MCF 10A (cell line): ENCODE data around the gene TPBGL. TPM values are rescaled to one million over a fixed set of nuclear protein-coding genes. Genes with fewer than 3 reads are reported as not detected.

ENCODE experiments used
- BruUV-seq: library from RNA; stranded (reverse); fragments of 400-500 nt; replicated peaks from 2 replicates; lab custom pipeline; 2021; lab: Mats Ljungman, UMichigan
- CTCF ChIA-PET: fragments of 300-600 bp; sonication (Branson Sonifier 250); formaldehyde crosslinking; extraction: SDS; loops from one replicate; lab custom pipeline; 2021; ENCODE audit warnings: antibody characterized with exemption, inconsistent platforms; lab: Yijun Ruan, JAX
- POLR2A ChIA-PET: fragments of 300-600, 350-650 bp; sonication (Branson Sonifier 250); formaldehyde crosslinking; extraction: SDS; loops from one replicate; lab custom pipeline; 2020; ENCODE audit warnings: antibody characterized with exemption, inconsistent platforms; lab: Yijun Ruan, JAX
- DNase-seq: peaks from one replicate; pipeline ENCODE4 v3.0.0-alpha.2; 2018; ENCODE audit not compliant: unreplicated experiment
- H3K27ac Mint-ChIP-seq: one replicate; pipeline ENCODE4 v1.8.0; 2022; ENCODE audit warnings: mild to moderate bottlenecking, low read depth, mixed read lengths; ENCODE audit not compliant: unreplicated experiment
- H3K27me3 Mint-ChIP-seq: one replicate; pipeline ENCODE4 v1.8.0; 2022; ENCODE audit warnings: mixed read lengths; ENCODE audit not compliant: insufficient read depth, unreplicated experiment
- H3K36me3 Mint-ChIP-seq: one replicate; pipeline ENCODE4 v1.8.0; 2022; ENCODE audit warnings: mild to moderate bottlenecking, moderate library complexity, mixed read lengths; ENCODE audit not compliant: insufficient read depth, unreplicated experiment
- H3K4me1 Mint-ChIP-seq: one replicate; pipeline ENCODE4 v1.8.0; 2022; ENCODE audit warnings: mixed read lengths; ENCODE audit not compliant: insufficient read depth, unreplicated experiment
- H3K4me3 Mint-ChIP-seq: one replicate; pipeline ENCODE4 v1.8.0; 2022; ENCODE audit warnings: mild to moderate bottlenecking, moderate library complexity, mixed read lengths; ENCODE audit not compliant: unreplicated experiment
- H3K9me3 Mint-ChIP-seq: one replicate; pipeline ENCODE4 v1.8.0; 2022; ENCODE audit warnings: mixed read lengths; ENCODE audit not compliant: unreplicated experiment
- CTCF ChIP-seq: fragments of 200-600 bp; IDR thresholded peaks from one replicate; pipeline ENCODE4 v1.8.0; 2022; ENCODE audit warnings: antibody characterized with exemption, mild to moderate bottlenecking; ENCODE audit not compliant: unreplicated experiment
- intact Hi-C: fragments of 100-400 bp; cut with micrococcal nuclease; formaldehyde crosslinking; loops from 2 replicates; pipeline ENCODE4 v1.14.1; 2022
- total RNA-seq: library from RNA; stranded (reverse); gene quantifications from 2 replicates; pipeline ENCODE4 v1.2.3, GENCODE V29; 2022

TPBGL gene
- total RNA-seq, 1 experiment from 2014 or later = not detected

- H3K9me3 Mint-ChIP-seq = no peaks in the 10 kb centered on the region
- peaks cover 44% of the 10 kb centered on the region for H3K27me3 Mint-ChIP-seq
- no peaks in the 10 kb centered on the region for H3K4me1 Mint-ChIP-seq
- DNase-seq = peak; percentile 36
- peak overlapping the region; percentile 66 for H3K4me3 Mint-ChIP-seq
- no TSS peak for BruUV-seq
- ChIA-PET POLR2A (interaction anchor here (1.0 kb wide), 1 partner anchor 99 kb away, joined by 4 read pairs; no protein-coding TSS in a partner anchor), CTCF (interaction anchor here (0.6 to 12.5 kb wide), 7 partner anchors 7 to 788 kb away, joined by 3 to 251 read pairs (median 4); no protein-coding TSS in a partner anchor)
- intact Hi-C loops = no loop called here
- no peak overlapping the region for H3K27ac Mint-ChIP-seq
- TF ChIP-seq CTCF = peak; percentile 70
- H3K36me3 Mint-ChIP-seq = no peaks in the 10 kb centered on the region
These were observed 697 bp downstream of the TPBGL start for GRCh38 chr11:75241036-75241905.

GRCh38 chr11:75241906-75242644 lies 1.5 kb downstream of the TPBGL start:
- H3K9me3 Mint-ChIP-seq = no peaks in the 10 kb centered on the region
- H3K27ac Mint-ChIP-seq = no peak overlapping the region
- ChIA-PET POLR2A (interaction anchor here (1.0 kb wide), 1 partner anchor 100 kb away, joined by 4 read pairs; no protein-coding TSS in a partner anchor), CTCF (interaction anchor here (0.6 to 12.5 kb wide), 10 partner anchors 8 to 789 kb away, joined by 3 to 251 read pairs (median 4); partner anchors contain the start of gene NEU3)
- H3K4me3 Mint-ChIP-seq = peak overlapping the region; percentile 66
- no peak for DNase-seq
- no peaks in the 10 kb centered on the region for H3K36me3 Mint-ChIP-seq
- BruUV-seq = no TSS peak
- no peaks in the 10 kb centered on the region for H3K4me1 Mint-ChIP-seq
- intact Hi-C loops = no loop called here
- H3K27me3 Mint-ChIP-seq = peaks cover 46% of the 10 kb centered on the region
- no peak for TF ChIP-seq CTCF

- intact Hi-C loops = no loop called here
- POLR2A ChIA-PET = no interaction called here
- Mint-ChIP-seq H3K4me1 (no peaks in the 10 kb centered on the region), H3K27me3 (peaks cover 46% of the 10 kb centered on the region), H3K9me3 (no peaks in the 10 kb centered on the region), H3K4me3 (peak overlapping the region; percentile 66), H3K27ac (no peak overlapping the region), H3K36me3 (no peaks in the 10 kb centered on the region)
- BruUV-seq = no TSS peak
- CTCF ChIA-PET = interaction anchor here (0.7 to 12.5 kb wide), 5 partner anchors 12 to 313 kb away, joined by 3 to 251 read pairs (median 4); partner anchors contain the start of gene NEU3
- no peak for DNase-seq
- TF ChIP-seq CTCF = no peak
These were observed 2.4 kb downstream of the TPBGL start for GRCh38 chr11:75242722-75243600.
